Right renal cortex interstitium (tissue), 3 donors: ENCODE data around the gene AP3B1. TPM values are rescaled to one million over a fixed set of nuclear protein-coding genes. Genes with fewer than 3 reads are reported as not detected.
"Not testable (repeated sequence)": the region's sequence is repeated elsewhere in the genome, so short reads cannot be mapped to it uniquely, and the experiment has no call there.

Source experiments
- DNase-seq, 3 donors: peaks; one replicate each; pipeline ENCODE4 v3.0.0-alpha.2; 2013; ENCODE audit warnings: low read depth in 3 of 3, low spot score in 2 of 3
- polyA plus RNA-seq, 3 donors: library from polyadenylated mRNA; unstranded; fragments of 120-200 nt; gene quantifications; one replicate each; pipeline ENCODE4 v1.2.1, GENCODE V29; 2013; ENCODE audit not compliant: insufficient read length in 3 of 3

The AP3B1 gene
- polyA plus RNA-seq, 3 donors = 77.2 to 84.1 (median 83.4) TPM

GRCh38 chr5:78076351-78076750, 218.1 kb downstream of the AP3B1 start:
- no peak for DNase-seq

GRCh38 chr5:78075301-78075700, 219.2 kb downstream of the AP3B1 start:
- DNase-seq = no peak

DNA sequence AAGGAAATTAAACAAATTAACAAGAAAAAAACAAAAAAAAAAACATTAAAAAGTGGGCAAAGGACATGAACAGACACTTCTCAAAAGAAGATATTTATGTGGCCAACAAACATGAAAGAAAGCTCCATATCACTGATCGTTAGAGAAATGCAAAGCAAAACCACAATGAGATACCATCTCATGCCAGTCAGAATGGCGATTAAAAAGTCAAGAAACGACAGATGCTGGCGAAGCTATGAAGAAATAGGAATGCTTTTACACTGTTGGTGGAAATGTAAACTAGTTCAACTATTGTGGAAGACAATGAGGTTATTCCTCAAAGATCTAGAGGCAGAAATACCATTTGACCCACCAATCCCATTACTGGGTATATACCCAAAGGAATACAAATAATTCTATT, 223.8 kb downstream of the AP3B1 start:
- not testable (repeated sequence) for DNase-seq

DNA sequence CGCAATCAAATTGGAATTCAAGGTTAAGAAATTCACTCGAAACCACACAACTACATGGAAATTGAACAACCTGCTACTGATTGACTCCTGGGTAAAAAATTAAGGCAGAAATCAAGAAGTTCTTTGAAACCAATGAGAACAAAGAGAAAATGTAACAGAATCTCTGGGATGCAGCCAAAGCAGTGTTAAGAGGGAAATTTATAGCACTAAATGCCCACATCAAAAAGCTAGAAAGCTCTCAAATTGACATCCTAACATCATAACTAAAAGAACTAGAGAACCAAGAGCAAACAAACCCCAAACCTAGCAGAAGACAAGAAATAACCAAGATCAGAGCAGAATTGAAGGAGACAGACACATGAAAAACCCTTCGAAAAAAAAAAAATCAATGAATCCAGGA, 226.9 kb downstream of the AP3B1 start:
- not testable (repeated sequence) for DNase-seq

DNA sequence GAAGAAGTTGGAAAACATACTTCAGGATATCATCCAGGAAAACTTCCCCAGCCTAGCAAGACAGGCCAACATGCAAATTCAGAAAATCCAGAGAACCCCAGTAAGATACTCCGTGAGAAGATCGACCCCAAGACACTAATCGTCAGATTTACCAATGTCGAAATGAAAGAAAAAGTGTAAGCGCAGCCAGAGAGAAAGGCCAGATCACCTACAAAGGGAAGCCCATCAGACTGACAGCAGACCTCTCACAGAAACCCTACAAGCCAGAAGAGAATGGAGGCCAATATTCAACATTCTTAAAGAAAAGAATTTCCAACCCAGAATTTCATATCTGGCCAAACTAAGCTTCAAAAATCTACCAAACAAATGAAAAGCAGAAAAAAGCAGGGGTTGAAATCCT, 227.8 kb downstream of the AP3B1 start:
- not testable (repeated sequence) for DNase-seq

DNA sequence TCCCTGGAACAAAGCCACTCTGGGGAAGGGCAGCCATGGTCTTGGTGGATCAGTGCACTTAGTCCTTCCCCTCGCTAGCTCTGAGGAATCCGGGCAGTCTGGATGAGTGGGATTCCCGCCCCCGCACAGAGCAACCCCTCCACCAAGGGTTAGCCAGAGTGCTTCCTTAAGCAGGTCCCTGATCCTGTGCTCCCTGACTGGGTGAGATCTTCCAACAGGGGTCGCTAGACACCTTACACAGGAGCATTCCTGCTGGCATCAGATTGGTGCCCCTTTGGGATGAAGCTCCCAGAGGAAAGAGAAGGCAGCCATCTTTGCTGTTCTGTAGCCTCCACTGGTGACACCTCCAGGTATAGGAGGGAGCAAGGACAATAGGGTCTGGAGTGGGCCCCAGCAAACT, 228.8 kb downstream of the AP3B1 start:
- no peak for DNase-seq

DNA sequence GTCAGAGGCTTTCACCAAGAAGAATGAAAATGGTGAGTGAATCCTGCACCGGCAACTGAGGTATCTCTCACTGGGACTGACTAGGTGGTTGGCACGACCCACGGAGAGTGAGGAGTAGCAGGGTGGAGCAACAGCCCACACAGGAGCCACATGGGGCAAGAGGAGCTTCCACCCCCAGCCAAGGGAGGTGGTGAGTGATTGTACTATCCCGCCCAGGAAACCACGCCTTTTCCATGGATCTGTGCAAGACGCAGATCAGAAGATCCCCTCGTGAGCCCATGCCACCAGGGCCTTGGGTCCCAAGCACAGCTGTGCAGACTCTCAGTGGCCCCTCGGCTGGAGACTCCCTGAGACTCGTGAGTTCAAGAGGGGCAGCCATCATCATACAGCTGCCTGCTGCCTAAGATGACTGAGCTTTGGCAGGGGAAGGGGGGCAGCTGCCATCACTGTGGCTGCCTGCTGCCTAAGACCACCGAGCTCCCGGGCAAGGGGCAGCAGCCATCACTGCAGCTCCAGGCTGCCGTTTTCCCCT, 229.5 kb downstream of the AP3B1 start:
- no peak for DNase-seq

DNA sequence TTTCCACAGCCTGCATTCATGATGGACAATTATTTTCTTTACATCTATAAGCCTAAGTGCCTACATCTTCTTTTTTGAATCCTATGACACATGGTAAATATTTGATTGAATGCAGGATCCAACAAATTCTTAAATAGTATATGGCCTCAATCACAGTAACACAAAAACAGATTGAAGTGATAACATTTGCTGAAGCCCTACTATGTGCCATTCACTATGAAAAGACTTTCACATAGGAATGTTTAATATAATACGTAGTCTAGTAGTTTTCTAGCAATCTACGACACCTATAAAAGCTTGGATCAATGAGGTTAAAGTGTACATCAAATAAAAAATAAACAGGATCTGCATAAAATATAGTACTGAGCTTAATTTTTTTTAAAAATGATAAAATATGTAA, 231.0 kb downstream of the AP3B1 start:
- no peak for DNase-seq

GRCh38 chr5:78062645-78063044, 231.9 kb downstream of the AP3B1 start:
- no peak for DNase-seq

DNA sequence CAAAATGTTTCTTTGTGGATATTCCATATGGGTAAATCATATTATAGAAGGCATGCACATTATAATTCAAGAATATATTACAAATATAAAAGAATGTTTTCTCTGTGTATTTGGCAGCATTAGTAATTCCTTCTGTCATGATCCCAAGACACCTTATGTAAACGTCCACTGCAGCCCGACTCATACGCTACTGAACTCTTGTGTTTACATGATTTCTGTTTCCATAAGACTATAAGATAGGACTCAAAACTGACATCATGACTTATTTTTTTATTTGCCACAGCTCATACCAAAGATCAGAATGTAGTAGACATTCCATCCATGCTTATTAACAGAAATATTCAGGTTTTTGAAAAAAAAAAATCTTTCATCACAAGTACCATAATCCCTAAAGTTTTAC, 234.1 kb downstream of the AP3B1 start:
- DNase-seq = no peak

GRCh38 chr5:78058625-78059024, 235.9 kb downstream of the AP3B1 start:
- DNase-seq = no peak

DNA sequence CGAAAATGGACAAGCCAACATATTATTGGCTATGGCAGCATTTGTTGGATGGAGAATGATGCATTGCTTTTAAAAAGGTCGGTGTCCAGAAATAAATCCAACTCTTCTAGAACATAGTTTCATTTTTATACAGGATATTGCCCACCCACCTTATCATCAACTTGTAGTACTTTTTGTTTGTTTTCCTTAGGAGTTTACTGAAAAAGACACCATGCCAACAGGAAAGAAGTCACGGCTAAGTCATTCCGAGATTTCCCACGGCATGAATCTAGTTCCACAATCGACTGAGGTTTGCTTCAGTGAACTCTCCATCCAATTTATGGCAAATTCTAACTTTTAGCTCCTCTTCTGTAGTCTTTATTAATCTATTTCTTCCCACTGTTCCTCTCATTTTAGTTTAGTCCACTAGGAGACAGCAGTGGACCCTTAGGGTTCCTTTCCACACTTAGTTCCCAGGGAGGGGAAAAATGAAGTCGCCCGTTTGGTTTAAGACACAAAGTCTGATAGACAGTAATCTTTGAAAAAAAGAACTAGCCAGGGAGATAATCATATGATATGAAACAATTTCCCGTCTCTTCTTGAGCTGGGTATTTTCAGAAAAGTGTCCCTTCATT, 237.5 kb downstream of the AP3B1 start:
- no peak for DNase-seq

- no peak for DNase-seq
Measured at GRCh38 chr5:78056053-78056452, 238.4 kb downstream of the AP3B1 start.

DNA sequence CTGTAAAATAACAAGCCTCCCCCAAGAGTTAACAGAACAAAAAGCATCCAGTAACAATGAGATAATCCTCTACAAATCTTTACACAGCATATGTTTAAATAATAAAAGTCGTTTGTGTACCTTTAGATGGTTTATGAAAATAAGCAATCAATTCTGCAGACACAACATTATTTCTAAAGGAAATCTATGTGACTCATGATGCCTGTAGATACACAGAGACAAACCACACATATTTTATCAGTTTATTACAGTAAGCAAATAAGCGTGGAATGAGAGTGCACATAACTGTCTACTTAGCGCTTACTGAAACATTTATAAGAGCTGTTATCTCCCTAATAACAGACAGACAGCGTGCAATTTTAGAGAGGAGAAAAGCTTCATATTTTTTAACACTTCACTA, 243.6 kb downstream of the AP3B1 start:
- no peak for DNase-seq

DNA sequence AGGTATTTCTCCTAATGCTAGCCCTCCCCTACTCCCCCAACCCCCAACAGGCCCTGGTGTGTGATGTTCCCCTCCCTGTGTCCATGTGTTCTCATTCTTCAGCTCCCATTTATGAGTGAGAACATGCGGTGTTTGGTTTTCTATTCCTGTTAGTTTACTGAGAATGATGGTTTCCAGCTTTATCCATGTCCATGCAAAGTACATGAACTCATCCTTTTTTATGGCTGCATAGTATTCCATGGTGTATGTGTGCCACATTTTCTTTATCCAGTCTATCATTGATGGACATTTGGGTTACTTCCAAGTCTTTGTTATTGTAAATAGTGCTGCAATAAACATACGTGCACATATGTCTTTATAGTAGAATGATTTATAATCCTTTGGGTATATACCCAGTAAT, 247.7 kb downstream of the AP3B1 start:
- not testable (repeated sequence) for DNase-seq

GRCh38 chr5:78046006-78046405, 248.5 kb downstream of the AP3B1 start:
- no peak for DNase-seq

DNA sequence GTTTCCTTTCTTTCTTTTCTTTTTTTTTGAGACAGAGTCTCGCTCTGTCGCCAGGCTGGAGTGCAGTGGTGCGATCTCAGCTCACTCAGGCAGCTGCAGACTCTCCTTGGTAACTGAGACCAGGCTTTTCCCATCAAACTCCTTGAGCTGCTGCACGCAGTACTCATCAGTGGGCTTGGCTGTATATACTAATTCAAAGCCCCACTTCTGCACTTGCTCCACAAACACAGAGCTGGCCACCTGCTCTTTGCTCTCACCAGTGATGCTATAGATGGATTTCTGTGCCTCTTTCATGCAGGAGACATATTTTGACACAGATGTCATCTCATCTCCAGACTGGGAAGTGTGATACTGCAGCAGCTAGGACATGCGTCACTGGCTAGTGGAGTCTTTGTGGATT, 252.7 kb downstream of the AP3B1 start:
- DNase-seq = no peak

GRCh38 chr5:78025540-78025939, 269.0 kb downstream of the AP3B1 start:
- DNase-seq = no peak

GRCh38 chr5:78019744-78020143, 274.8 kb downstream of the AP3B1 start:
- DNase-seq = no peak

- DNase-seq = no peak
Measured at GRCh38 chr5:78016863-78017529, 277.5 kb downstream of the AP3B1 start.

- no peak for DNase-seq
Measured at GRCh38 chr5:78009937-78010527, 284.5 kb downstream of the AP3B1 start.

- DNase-seq = no peak
Measured at GRCh38 chr5:78008356-78008967, 286.0 kb downstream of the AP3B1 start.
